ENCODE data around the gene RNF14. TPM values are rescaled to one million over a fixed set of nuclear protein-coding genes. Genes with fewer than 3 reads are reported as not detected.

Gene RNF14
- total and polyA plus RNA-seq, 2 donors (not counting 3 experiments of a cell fraction or from before 2014, with no cell fraction given): 23.5 to 55.9 TPM

DNA sequence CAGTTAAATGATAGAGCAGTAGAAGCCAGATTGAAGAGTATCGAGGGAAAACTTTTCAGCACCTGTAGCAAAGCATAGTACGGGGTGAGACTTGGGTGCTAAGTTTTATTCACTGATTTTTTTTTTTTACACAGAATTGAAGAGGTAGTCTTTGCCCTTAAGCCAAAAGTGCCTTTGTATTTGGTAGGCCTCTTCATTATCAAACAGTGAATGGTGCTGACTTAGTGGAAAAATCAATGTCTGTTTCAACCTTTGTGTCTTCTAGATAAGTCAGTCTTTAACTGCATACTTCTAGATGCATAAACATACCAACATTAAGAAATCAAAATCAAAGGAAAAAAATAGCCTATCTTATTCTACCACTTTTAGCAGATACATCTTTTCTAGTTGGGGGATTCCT lies 13.7 kb downstream of the RNF14 start:
- CTCF ChIA-PET: no interaction called here
- Histone ChIP-seq H3K4me2 (ENCODE audit: insufficient read depth, low read length) (no peak overlapping the region), H3K36me3 (ENCODE audit: control insufficient read depth in 2 of 2, extremely low read depth in 1 of 2, insufficient read depth in 2 of 2, low read length in 2 of 2) (peaks cover 31 to 39% of the 10 kb centered on the region in 2 experiments), H2AFZ (ENCODE audit: low read depth, low read length) (no peak overlapping the region), H3K27ac (ENCODE audit: insufficient read depth, low read depth, low read length) (no peak overlapping the region), H3K4me3 (replicated peaks in 1 of 3; ENCODE audit: insufficient read depth in 1 of 3, low read depth in 1 of 3, low read length in 3 of 3) (no peak overlapping the region), H3K27me3 (ENCODE audit: control insufficient read depth in 2 of 2, insufficient read depth in 2 of 2, low read length in 2 of 2) (no peaks in the 10 kb centered on the region), H3K9ac (replicated peaks; ENCODE audit: extremely low read depth, insufficient read depth, low read length) (no peak overlapping the region), H3K79me2 (ENCODE audit: control insufficient read depth, insufficient read depth, low read length) (peaks cover 2% of the 10 kb centered on the region), H4K20me1 (replicated peaks; ENCODE audit: control insufficient read depth, extremely low read depth, insufficient read depth, low read length) (no peaks in the 10 kb centered on the region), H3K9me1 (replicated peaks; ENCODE audit: control insufficient read depth, extremely low read depth, insufficient read depth, low read length) (no peaks in the 10 kb centered on the region), H3K9me3 (replicated peaks; ENCODE audit: control insufficient read depth, insufficient read depth, low read length) (no peaks in the 10 kb centered on the region), H3K4me1 (ENCODE audit: control insufficient read depth, extremely low read depth, insufficient read depth, low read length) (no peaks in the 10 kb centered on the region)
- BruUV-seq (replicated peaks): no TSS peak
- DNase-seq (ENCODE audit: low read depth, low spot score) (no peak), FAIRE-seq (no peak)
- intact Hi-C loops (cut with micrococcal nuclease): no loop called here
- POLR2A ChIA-PET: no interaction called here
- dilution Hi-C loops (cut with MboI; ENCODE audit: extremely low pct_ligation_motif_present, low sequenced_read_pairs): loop anchor here (25.0 kb wide), 1 partner anchor 155 kb away; no protein-coding TSS in a partner anchor
- no peak for TF ChIP-seq POLR2A (IDR thresholded peaks at IDR 0.05; ENCODE audit: low read depth, low read length)
- TF ChIP-seq, protein P1, sequence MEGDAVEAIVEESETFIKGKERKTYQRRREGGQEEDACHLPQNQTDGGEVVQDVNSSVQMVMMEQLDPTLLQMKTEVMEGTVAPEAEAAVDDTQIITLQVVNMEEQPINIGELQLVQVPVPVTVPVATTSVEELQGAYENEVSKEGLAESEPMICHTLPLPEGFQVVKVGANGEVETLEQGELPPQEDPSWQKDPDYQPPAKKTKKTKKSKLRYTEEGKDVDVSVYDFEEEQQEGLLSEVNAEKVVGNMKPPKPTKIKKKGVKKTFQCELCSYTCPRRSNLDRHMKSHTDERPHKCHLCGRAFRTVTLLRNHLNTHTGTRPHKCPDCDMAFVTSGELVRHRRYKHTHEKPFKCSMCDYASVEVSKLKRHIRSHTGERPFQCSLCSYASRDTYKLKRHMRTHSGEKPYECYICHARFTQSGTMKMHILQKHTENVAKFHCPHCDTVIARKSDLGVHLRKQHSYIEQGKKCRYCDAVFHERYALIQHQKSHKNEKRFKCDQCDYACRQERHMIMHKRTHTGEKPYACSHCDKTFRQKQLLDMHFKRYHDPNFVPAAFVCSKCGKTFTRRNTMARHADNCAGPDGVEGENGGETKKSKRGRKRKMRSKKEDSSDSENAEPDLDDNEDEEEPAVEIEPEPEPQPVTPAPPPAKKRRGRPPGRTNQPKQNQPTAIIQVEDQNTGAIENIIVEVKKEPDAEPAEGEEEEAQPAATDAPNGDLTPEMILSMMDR (IDR thresholded peaks at IDR 0.05; ENCODE audit: extremely low read depth in 1 of 2, insufficient read depth in 1 of 2, low read depth in 1 of 2, low read length in 2 of 2): no peak
- TF ChIP-seq FOS (IDR thresholded peaks at IDR 0.05; ENCODE audit: borderline replicate concordance, insufficient read depth, low read length): no peak
- TF ChIP-seq, protein P2, sequence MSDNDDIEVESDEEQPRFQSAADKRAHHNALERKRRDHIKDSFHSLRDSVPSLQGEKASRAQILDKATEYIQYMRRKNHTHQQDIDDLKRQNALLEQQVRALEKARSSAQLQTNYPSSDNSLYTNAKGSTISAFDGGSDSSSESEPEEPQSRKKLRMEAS (IDR thresholded peaks at IDR 0.05; ENCODE audit: insufficient read depth, insufficient read length): no peak
- no peak for TF ChIP-seq GATA2 (IDR thresholded peaks at IDR 0.05; ENCODE audit: insufficient read depth, insufficient read length, low read depth, low read length)
- no peak for TF ChIP-seq MYC (IDR thresholded peaks at IDR 0.05; ENCODE audit: low read depth, low read length)
- TF ChIP-seq EZH2 (IDR thresholded peaks at IDR 0.05; ENCODE audit: borderline replicate concordance, low read depth, low read length, severe bottlenecking): no peak
- TF ChIP-seq POLR2AphosphoS5 (IDR thresholded peaks at IDR 0.05; ENCODE audit: insufficient read depth, low read depth, low read length): no peak
- no peak for TF ChIP-seq JUN (IDR thresholded peaks at IDR 0.05; ENCODE audit: borderline replicate concordance, insufficient read depth, insufficient read length, low read depth)

Measured in endothelial cell of umbilical vein (primary cell).